Renal pelvis (tissue), 4 donors: ENCODE results near the gene AP5Z1. TPM values are rescaled to one million over a fixed set of nuclear protein-coding genes. Genes with fewer than 3 reads are reported as not detected.

ENCODE experiments used
- DNase-seq: peaks from one replicate; pipeline ENCODE4 v3.0.0-alpha.2; 2013
- polyA plus RNA-seq, 3 donors: library from polyadenylated mRNA; unstranded; fragments of 120-200 nt; gene quantifications; one replicate each; pipeline ENCODE4 v1.2.1, GENCODE V29; 2013; ENCODE audit not compliant: insufficient read length in 3 of 3

AP5Z1 gene
- polyA plus RNA-seq, 3 donors: 23.0 to 31.6 (median 27.3) TPM

- no peak for DNase-seq
Observed at GRCh38 chr7:4837803-4838625, 62.6 kb downstream of the AP5Z1 start.

- DNase-seq: no peak
Observed at GRCh38 chr7:4838626-4839334, 63.4 kb downstream of the AP5Z1 start.

- no peak for DNase-seq
Observed at GRCh38 chr7:4840079-4840501, 64.7 kb downstream of the AP5Z1 start.

Other genes starting within 250 kb of the AP5Z1 start
- 10 to 100 TPM; 15.5 to 30.0 (median 24.3) TPM for gene FOXK1, start 93.3 kb upstream of the AP5Z1 start, polyA plus RNA-seq
- under 1 TPM; 0.04 to 0.09 (median 0.06) TPM for gene PAPOLB, start 86.4 kb downstream of the AP5Z1 start, polyA plus RNA-seq
- gene RADIL, start 108.1 kb downstream of the AP5Z1 start, polyA plus RNA-seq: 1 to 10 TPM; 2.1 to 2.9 (median 2.2) TPM
- under 1 TPM in 1 of 3 donors, not detected in 2; 0.23 TPM for gene MMD2, start 183.6 kb downstream of the AP5Z1 start, polyA plus RNA-seq